KOPT-K1 (cell line): Measurements from ENCODE around the gene NETO1.

Experiments used
- H3K27ac ChIP-seq: fragments of 200-600 bp; sonication (generic); 2 replicates; pipeline ENCODE4 v1.5.1; 2016; ENCODE audit warnings: antibody characterized with exemption, mild to moderate bottlenecking, low read depth, low read length; ENCODE audit not compliant: poor library complexity, severe bottlenecking
- H3K36me3 ChIP-seq: fragments of 200-600 bp; sonication (generic); 2 replicates; pipeline ENCODE4 v1.5.1; 2017; ENCODE audit warnings: antibody characterized with exemption, mild to moderate bottlenecking, low read length, moderate library complexity; ENCODE audit not compliant: insufficient read depth
- H3K9me3 ChIP-seq: fragments of 200-600 bp; sonication (generic); 2 replicates; pipeline ENCODE4 v1.5.1; 2017; ENCODE audit warnings: antibody characterized with exemption, low read length, mild to moderate bottlenecking; ENCODE audit not compliant: insufficient read depth, poor library complexity, severe bottlenecking

The NETO1 gene

GRCh38 chr18:72819050-72819449 is 48.7 kb downstream of the NETO1 start:
- no peaks in the 10 kb centered on the region for H3K36me3 ChIP-seq
- no peak overlapping the region for H3K27ac ChIP-seq
- no peaks in the 10 kb centered on the region for H3K9me3 ChIP-seq

- Histone ChIP-seq H3K27ac (no peak overlapping the region), H3K36me3 (no peaks in the 10 kb centered on the region), H3K9me3 (no peaks in the 10 kb centered on the region)
Measured at GRCh38 chr18:72811047-72811446, 56.7 kb downstream of the NETO1 start.

- no peak overlapping the region for H3K27ac ChIP-seq
- no peaks in the 10 kb centered on the region for H3K36me3 ChIP-seq
- H3K9me3 ChIP-seq = no peaks in the 10 kb centered on the region
Measured at GRCh38 chr18:72808680-72809079, 59.1 kb downstream of the NETO1 start.

GRCh38 chr18:72799106-72799505 is 68.7 kb downstream of the NETO1 start:
- no peaks in the 10 kb centered on the region for H3K36me3 ChIP-seq
- H3K9me3 ChIP-seq = no peaks in the 10 kb centered on the region
- no peak overlapping the region for H3K27ac ChIP-seq

GRCh38 chr18:72783530-72783929 is 84.3 kb downstream of the NETO1 start:
- Histone ChIP-seq H3K27ac (no peak overlapping the region), H3K36me3 (no peaks in the 10 kb centered on the region), H3K9me3 (no peaks in the 10 kb centered on the region)

GRCh38 chr18:72774914-72775313 is 92.9 kb downstream of the NETO1 start:
- H3K36me3 ChIP-seq = no peaks in the 10 kb centered on the region
- no peaks in the 10 kb centered on the region for H3K9me3 ChIP-seq
- no peak overlapping the region for H3K27ac ChIP-seq

GRCh38 chr18:72772916-72773315 is 94.9 kb downstream of the NETO1 start:
- Histone ChIP-seq H3K36me3 (no peaks in the 10 kb centered on the region), H3K9me3 (no peaks in the 10 kb centered on the region), H3K27ac (no peak overlapping the region)

- H3K27ac ChIP-seq = no peak overlapping the region
- no peaks in the 10 kb centered on the region for H3K9me3 ChIP-seq
- H3K36me3 ChIP-seq = no peaks in the 10 kb centered on the region
Measured at GRCh38 chr18:72768681-72769229, 99.0 kb downstream of the NETO1 start.

GRCh38 chr18:72762515-72763122 is 105.2 kb downstream of the NETO1 start:
- Histone ChIP-seq H3K27ac (no peak overlapping the region), H3K36me3 (no peaks in the 10 kb centered on the region), H3K9me3 (no peaks in the 10 kb centered on the region)

GRCh38 chr18:72752220-72752619 is 115.6 kb downstream of the NETO1 start:
- Histone ChIP-seq H3K9me3 (no peaks in the 10 kb centered on the region), H3K27ac (no peak overlapping the region), H3K36me3 (no peaks in the 10 kb centered on the region)

GRCh38 chr18:72742002-72742401 is 125.8 kb downstream of the NETO1 start:
- Histone ChIP-seq H3K36me3 (no peaks in the 10 kb centered on the region), H3K9me3 (no peaks in the 10 kb centered on the region), H3K27ac (no peak overlapping the region)

- Histone ChIP-seq H3K36me3 (no peaks in the 10 kb centered on the region), H3K27ac (no peak overlapping the region), H3K9me3 (no peaks in the 10 kb centered on the region)
Measured at GRCh38 chr18:72738136-72738535, 129.7 kb downstream of the NETO1 start.

- H3K27ac ChIP-seq = no peak overlapping the region
Measured at GRCh38 chr18:72727776-72728175, 140.0 kb downstream of the NETO1 start.

GRCh38 chr18:72727038-72727655 is 140.6 kb downstream of the NETO1 start:
- Histone ChIP-seq H3K36me3 (no peaks in the 10 kb centered on the region), H3K9me3 (no peaks in the 10 kb centered on the region), H3K27ac (no peak overlapping the region)

More at GRCh38 chr18:72727776-72728175, 140.0 kb downstream of the NETO1 start:
- Histone ChIP-seq H3K36me3 (no peaks in the 10 kb centered on the region), H3K9me3 (no peaks in the 10 kb centered on the region)

- Histone ChIP-seq H3K27ac (no peak overlapping the region), H3K36me3 (no peaks in the 10 kb centered on the region), H3K9me3 (no peaks in the 10 kb centered on the region)
Measured at GRCh38 chr18:72726201-72726600, 141.6 kb downstream of the NETO1 start.

- H3K9me3 ChIP-seq = no peaks in the 10 kb centered on the region
- H3K36me3 ChIP-seq = no peaks in the 10 kb centered on the region
Measured at GRCh38 chr18:72721330-72721729, 146.5 kb downstream of the NETO1 start.

More at GRCh38 chr18:72721330-72721729, 146.5 kb downstream of the NETO1 start:
- H3K27ac ChIP-seq = no peak overlapping the region
